HL-60/S4 (cell line): ENCODE measurements around the gene HVCN1.

Experiments
- in situ Hi-C: fragments of 300-500 bp; cut with MboI; formaldehyde crosslinking; loops from 2 replicates; pipeline ENCODE4 v1.14.3; 2022; ENCODE audit warnings: low sequenced_read_pairs

Gene HVCN1

DNA sequence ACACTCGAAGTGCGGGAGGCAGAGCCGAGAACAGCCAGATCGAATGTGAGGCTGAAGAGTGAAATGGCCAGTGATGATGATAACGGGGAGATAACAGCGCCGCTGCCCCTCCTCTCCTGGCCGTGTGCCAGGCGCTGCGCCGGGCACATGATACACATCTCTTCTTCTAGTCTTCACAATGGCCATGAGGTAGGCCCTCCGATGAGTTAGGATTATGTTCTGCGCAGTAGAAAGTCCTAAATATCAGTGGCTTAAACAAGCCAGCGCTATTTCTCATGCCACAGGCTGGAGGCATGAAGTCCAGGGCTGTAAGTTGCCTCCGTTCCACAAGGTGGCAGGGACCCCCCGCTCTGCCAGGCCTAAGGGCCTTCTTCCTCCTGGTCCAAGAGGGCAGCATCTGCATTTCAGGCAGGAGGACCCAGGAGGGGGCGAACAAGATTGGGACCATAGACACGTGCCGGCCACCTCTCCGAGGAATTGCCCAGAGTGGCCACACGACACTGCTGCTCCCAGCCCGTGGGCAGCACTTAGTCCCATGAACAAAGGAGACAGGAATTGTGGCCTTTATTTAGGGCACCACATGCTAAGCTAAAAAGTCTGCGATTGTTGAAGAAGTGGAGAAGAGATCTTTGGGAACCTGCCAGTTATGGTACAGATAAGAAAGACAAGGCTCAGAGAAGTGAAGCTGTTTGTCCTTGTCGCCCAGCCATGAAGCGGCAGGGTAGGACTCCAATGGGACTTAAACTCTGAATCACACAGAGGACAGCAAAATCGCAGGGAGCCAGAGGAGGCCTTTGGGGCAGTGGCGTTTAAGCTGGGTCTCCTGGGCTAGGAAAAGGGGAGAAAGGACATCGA is 10.9 kb upstream of the HVCN1 start:
- in situ Hi-C loops = loop anchor here (10.0 kb wide), 1 partner anchor 85 kb away; the partner anchor contains the start of gene TCTN1

DNA sequence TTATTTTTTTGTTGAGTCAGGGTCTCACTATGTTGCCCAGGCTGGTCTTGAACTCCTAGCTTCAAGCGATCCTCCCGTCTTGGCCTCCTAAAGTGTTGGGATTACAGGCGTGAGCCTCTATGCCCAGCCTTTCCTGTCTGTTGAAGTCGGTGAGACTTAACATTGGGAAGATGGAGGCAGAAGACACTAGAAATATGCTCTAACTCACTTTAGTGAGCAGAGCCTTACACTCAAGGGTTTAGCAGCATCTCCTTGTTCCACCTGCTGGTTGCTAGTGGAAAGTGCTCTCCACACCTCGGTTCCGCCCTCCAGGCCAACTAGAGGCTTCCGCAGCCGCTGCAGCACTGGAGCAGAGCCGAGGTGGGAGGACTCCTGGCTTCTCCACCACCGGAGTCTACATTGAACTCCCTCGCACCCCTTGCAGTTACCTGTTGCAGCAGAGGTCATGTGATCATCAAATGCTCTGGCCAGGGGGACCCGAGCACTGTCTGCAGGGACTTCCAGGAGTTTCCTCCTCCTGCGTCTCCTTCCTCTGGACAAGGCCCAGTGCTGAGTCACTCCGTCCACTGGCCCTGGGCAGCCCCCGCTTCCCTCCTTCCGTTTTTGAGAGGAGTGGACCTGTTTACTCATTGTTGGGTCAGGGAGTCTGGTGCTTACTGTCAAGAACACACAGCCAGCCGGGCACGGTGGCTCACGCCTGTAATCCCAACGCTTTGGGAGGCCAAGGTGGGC is 9.4 kb upstream of the HVCN1 start:
- in situ Hi-C loops = loop anchor here (10.0 kb wide), 1 partner anchor 84 kb away; the partner anchor contains the start of gene TCTN1

DNA sequence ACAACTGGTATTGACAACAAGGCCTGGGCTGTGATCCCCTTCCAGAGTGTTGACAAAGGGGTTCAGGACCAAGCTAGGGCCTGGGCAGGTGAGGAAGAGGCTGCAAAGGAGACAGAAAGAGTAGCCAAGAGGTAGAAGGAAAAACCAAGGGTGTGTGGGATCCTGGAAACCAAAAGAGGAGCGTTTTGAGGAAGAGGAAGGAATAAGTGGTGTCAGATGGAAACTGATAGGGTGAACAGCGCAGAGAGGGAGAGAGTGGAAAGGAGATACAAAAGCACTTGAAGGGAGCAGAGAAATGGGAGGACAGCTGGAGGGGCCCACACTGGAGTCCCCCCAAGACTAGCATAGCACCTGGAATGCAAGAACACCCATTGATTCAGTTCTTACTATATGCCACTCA is 8.3 kb upstream of the HVCN1 start:
- in situ Hi-C loops = loop anchor here (10.0 kb wide), 1 partner anchor 82 kb away; the partner anchor contains the start of gene TCTN1

DNA sequence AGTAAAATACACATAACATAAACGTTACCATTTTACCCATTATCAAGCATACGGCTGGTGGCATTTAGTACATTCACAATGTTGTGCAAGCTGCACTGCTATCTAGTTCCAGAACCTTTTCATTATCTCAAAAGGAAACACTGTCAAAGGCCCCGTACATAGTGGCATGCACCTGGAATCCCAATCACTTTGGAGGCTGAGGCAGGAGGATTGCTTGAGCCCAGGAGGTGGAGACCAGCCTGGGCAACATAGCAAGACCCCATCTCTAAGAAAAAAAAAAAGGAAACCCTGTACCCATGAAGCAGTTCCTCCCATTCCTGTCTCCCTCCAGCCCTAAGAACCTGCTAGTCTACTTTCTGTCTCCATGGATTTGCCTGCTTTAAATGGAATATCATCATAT is 7.4 kb upstream of the HVCN1 start:
- in situ Hi-C loops = loop anchor here (10.0 kb wide), 1 partner anchor 81 kb away; the partner anchor contains the start of gene TCTN1

DNA sequence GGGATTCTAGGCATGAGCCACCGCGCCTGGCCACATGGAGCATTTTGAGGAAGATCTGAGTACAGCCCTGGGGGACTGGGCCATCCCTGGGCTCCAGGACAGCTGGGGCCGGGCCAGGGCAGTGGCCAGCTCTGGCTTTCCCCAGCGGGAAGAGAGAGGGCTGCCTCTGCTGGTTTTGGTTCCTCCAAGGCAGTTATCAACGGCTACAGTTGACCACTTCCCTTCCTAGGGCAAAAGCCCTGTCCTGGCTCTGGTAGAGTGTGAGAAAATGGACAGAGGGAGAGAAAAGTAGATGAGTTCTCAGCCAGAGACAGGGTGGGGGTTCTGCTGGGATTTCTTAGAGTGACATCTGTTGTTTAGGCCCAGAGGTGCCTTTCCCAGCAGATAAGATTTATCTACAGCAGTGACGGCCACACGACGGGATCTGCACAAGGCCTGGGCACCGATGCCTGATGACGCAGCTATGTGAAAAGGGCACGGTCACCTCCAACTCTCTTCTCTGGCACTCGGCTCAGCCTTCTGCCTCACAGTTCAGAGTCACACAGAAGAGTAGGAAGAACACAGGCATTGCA is 5.5 kb upstream of the HVCN1 start:
- in situ Hi-C loops = loop anchor here (10.0 kb wide), 1 partner anchor 80 kb away; the partner anchor contains the start of gene TCTN1

DNA sequence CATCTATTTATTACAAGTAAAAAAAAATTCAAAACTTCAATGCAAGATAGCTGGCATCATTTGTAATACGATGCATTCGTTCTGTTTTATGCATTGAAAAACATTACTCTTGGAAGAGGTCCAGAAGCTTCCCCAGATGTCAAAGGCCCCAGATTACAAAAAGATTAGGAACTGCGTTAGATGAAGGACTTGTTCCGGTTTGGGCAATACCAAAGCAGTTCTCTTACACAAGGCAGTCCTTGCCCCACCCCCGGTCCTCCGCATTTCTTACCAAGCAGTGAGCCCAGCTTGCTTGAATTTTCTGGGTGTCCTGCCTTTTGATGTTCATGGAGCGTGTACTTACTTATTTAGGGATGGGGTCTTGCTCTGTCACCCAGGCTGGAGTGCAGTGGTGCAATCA is 4.8 kb upstream of the HVCN1 start:
- in situ Hi-C loops = loop anchor here (10.0 kb wide), 1 partner anchor 79 kb away; the partner anchor contains the start of gene TCTN1

DNA sequence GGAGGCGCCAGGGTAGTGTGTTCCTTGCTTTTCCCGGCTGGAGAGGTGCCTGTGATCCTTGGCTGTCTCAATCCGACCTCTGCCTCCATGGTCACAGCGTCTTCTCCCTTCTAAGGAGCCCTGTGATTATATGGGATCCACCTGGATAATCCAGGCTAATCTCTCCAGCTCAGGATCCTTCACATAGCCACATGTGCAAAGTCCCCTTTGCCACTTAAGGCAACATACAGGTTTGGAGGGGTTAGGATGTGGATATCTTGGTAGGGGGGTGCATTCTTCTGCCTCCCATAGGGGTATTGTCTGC is 1.2 kb upstream of the HVCN1 start:
- in situ Hi-C loops = loop anchor here (10.0 kb wide), 1 partner anchor 75 kb away; the partner anchor contains the start of gene TCTN1

DNA sequence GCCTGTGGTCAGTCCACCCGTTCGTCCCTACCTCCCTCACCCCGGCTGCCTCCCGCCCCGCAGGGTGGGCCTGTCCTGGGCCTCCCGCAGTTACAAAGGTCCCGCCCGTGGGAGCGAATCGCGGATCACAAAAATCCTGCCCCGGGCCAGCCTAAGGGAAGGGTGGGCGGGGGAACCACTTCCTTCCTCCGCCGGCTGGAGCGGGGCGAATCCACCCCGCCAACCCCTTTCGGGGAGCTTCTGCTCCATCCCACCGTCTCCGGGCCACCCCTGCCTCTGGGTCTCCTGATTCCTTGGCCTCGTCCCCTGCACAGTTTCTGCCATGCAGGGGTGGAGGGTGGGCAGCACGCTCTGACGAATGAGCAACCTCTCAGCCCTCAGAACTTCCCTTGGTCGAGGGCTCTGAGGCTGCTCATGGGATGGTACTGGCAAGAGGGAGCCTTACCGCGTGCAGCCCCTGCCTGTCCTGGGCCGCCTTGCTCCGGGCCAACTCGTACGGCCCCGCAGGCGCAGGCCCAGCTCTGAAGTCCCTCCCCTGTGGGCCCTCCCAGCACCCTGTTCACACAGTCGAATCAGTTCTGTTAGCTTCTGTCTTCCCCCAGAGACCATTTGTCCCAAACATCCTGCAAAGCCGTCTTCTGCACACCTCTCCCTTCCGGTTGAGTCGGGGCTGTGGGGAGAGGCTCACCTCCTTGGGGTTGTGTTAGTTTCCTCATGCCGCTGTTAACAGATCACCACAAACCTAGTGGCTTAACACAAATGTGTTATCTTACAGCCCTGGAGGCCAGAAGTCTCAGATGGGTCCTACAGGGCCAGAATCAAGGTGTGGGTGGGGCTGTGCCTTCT is 589 bp upstream of the HVCN1 start:
- in situ Hi-C loops = loop anchor here (10.0 kb wide), 1 partner anchor 75 kb away; the partner anchor contains the start of gene TCTN1

DNA sequence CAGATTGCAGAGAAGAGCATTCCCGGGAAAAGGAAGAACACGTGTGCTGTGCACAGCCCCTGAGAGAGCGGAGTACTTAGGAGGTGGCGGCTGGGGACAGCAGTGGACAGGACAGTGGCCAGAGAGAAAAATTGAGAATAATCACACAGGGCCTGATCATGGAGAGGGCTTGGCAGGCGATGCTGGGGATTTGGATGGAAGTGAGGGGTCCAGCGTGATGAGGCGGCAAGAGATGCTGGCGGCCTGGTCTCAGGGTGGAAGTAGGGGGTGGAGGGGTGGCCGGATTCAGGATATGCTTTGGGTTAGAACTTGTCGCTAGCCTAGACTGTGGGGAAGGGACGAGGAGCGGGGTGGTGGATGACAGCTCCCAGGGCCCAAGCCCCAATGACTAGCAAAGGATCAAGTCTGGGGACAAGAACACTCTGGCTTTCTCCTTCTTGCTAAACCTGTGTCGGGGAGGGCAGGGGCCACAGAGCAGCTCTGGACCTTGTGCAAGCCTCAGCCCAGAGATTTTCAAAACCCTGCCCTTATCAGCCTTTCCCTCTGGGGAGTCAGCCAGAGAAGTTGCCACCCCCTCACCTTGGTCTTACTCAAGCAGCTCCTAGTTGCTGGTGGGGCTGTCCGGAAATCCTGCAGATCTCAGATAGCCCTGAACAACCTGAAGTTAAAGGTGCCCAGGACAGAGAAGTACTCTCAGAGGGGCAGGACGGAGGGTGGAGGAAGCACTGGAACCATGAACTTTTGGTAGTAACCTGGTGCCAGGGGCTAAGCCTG is 1.3 kb downstream of the HVCN1 start:
- in situ Hi-C loops = no loop called here

DNA sequence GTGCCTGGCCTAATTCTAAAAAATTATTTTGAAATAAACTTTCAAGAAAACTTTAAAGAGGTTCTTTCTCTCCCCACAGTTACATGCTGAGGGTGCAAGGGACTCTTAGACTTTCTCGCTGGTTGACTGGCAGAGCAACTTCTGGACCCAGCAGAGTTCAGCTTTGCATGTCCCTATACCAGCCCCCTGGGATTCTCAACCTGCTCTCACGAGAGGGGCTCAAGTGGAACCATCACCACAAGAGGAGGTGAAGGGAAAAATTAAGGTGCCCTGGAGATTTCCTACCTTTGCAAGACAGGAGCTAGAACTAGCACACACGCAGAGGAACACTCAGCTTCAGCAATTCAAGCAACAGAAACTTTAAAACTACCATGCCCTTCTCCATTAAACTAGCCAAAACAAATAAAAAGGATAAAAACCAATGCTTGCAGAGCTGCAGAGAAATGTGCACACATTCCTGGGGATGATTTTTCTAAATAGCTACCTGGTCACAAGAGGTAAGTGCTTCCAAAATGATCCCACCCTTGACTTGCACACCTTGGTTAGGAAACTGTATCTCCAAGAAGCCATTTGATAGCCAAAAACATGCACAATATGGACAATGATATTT is 2.5 kb downstream of the HVCN1 start:
- in situ Hi-C loops = no loop called here

DNA sequence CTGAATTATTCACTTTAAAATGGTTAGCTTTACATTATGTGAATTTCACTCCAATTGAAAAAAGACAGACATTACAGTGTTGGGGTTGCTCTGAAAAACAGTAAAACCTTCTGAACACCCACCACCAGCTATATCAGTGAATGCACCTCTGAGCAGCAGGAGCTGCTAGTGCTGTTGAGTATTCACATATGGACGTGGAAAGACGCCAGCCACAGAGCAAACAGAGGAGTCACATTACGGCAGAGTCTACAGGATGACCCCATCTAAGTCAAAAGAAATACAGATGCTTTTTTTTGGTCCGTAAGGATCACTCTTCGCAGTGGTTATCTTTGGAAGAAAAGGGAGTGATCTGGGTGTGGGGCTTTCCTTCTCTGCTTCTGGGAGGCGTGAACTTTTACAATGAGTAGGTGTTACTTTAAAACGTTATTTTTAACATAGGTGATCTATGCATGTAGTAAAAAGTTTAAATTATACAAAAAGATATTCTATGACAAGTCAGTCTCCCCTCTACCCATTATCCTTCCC is 4.5 kb downstream of the HVCN1 start:
- in situ Hi-C loops = no loop called here

DNA sequence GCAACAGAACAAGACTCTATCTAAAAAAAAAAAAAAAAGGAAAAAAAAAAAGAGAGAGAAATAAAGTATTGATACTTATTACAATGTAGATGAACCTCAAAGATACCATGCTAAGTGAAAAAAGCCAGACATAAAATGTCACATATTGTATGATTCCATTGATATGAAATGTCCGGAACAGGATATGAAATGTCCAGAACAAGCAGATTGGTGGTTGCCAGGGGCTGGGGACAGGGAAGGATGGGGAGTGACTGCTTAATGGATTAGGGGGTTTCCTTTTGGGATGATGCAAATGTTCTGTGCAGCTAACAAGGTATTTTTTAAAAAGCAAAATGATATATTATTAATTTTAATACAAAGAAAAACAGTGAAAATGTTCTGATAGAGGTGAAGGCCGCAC is 5.0 kb downstream of the HVCN1 start:
- in situ Hi-C loops = no loop called here

DNA sequence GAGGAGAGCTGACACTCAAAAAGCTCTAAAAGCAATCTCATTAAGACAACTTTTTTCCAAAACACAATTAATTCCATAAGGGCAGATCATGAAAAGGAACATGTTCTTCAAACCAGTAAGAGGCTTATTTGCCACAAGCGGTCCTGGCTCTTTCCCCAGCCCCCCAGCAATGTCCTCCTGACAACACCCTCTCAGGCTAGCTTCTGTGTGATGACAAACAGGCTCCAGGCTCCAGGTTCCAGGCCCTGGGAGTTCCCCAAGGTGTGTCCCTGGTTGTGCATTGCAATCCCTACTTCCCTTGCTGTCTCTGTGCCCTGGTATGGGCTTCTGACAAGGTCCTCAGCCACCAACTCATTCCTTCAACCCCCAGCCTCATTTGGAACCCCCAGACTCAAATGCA is 8.9 kb downstream of the HVCN1 start:
- in situ Hi-C loops = no loop called here

DNA sequence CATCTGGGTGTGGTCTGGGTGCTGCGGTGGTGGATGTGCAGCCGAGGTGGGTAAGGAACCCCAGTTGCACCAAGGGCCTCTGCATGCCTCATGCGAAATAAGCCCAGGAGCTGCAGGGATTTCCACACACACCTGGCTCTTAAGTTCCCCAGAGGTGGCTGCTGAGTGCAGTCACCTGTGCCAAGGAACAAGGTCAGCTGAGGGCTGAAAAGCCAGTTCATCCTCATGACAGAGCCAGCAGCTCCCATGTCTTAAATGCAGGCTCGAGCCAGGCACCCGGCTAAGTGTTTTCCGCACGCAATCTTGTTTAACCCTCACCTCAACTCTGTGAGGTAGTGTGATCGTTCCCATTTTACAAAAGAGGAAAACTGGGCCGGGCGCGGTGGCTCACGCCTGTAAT is 9.7 kb downstream of the HVCN1 start:
- in situ Hi-C loops = no loop called here

DNA sequence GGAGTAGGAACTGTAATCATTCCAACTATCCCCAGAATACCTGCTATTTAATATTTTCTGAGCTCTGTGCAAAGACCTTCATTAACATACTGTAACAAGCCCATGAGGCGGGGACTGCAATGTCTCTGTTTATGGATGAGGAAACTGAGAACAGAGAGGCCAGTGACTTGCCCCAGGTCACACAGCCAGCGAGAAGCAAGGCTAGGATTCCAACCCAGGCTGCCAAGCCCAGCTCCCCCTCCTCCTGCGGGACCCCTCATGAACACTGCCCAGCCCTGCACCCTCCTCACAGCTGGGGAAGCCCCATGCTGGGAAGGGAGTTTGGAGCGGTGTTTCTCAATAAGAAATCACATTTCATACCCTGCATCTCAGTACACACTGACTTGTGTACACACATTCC is 10.9 kb downstream of the HVCN1 start:
- in situ Hi-C loops = no loop called here

DNA sequence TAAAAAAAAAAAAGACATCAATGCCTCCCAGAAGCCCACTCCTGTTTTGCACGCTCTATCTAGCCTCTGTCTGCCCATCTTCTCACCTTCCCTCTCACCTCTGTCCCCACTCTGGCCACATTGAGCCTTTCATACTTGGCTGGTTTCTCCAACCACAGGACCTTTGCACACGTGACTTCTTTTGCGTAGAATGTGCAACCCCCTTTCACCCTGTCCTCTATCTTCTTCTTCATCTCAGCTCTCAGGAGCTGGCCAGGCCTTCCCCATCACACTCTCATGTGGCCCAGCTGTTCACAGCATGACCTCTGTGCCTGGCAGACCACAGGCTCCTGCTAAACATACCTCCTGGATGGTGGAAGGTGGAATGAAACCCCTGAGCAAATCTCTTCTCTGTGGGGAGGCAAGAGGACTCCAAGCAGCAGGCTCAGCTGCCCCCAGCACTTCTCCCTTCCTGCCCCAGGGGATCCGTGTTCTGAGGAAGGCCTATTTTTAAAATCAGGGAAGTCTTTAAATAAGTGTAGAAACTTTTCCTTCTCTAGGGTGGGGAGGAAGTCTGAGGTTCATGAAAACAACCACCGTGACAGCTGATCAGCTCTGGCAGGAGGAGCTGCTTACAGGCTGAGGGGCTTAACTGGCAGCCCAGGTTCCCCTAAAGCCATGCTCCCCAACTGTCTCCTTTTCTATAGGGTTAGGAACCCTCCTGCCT is 11.6 kb downstream of the HVCN1 start:
- in situ Hi-C loops = no loop called here

DNA sequence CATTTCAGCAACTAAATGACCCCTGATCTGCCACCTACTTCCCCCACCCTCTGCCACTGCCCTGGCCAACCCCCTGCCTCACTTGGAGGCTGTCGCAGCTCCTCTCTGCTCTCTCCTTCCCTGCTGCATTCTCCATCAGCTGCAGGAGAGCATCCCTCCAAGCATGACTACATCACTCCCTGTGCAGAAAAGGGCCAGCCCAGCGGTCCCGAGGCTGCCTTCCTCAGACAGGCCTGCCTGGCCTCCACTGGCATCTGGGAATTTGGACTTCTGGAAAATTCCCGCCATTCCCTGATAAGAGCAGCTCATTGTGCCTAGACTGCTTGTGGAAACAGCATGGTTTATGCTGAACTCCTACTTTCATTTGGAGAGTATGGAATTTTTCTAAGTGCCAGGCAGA is 12.7 kb downstream of the HVCN1 start:
- in situ Hi-C loops = no loop called here

DNA sequence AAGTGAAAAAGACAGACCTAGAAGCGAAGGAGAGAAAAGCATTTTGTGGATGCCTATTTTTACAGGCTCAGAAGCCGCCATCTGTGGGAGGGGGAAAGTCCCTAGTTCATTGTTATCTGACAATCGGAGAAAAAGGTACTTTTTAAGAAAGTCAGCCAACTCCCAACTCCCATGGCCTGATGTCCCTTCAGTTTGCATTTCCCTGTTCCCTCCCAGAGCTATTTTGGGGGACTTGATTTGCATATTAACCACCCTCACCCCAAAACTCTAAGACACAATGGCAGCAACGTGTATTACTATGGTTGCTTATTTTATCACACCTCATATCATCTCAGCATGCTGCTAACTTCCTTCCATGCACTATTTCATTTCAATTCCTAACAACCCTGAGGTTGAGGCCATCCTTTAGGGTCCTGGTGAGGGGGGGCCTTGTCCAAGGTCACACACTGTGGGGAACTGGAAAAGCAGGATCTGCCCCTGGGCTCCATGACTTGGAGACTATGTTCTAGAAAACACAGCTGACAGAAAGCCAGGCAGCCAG is 18.7 kb downstream of the HVCN1 start:
- in situ Hi-C loops = no loop called here

DNA sequence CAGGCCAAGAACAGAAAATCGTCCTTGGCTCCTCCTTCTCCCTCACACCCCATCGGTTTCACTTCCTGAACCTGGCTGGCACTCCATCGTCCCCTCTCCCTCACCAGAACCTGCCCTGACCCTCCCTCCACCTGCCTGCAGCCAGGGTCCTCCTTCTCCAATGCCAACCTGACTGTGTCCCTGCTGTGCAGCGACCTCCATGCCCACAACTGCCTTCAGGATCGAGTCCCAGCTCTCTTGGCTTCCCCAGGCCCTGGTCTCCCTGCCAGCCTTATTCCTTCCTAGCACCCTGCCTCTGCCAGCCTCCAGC is 19.8 kb downstream of the HVCN1 start:
- in situ Hi-C loops = no loop called here
